ENCODE results near the gene PKP4. TPM values are rescaled to one million over a fixed set of nuclear protein-coding genes. Genes with fewer than 3 reads are reported as not detected.

The PKP4 gene
- total RNA-seq, 1 experiment from 2014 or later, result 52.0 TPM

GRCh38 chr2:158509928-158510797 is 53.4 kb downstream of the PKP4 start:
- Histone ChIP-seq H3K18ac (ENCODE audit: insufficient read length, low read depth, low read length) (no peak overlapping the region), H3K14ac (ENCODE audit: insufficient read depth, low read length) (no peak overlapping the region), H3T11ph (ENCODE audit: low read length) (no peak overlapping the region), H3K27ac (ENCODE audit: insufficient read length, low read depth, low read length) (no peak overlapping the region), H2AK5ac (ENCODE audit: insufficient read length, low read length) (no peak overlapping the region), H3K27me3 (ENCODE audit: insufficient read depth, low read length) (no peaks in the 10 kb centered on the region), H3K9ac (ENCODE audit: extremely low read depth, insufficient read length, low read length) (no peak overlapping the region), H2BK20ac (ENCODE audit: low read depth, low read length, poor library complexity, severe bottlenecking) (no peak overlapping the region), H3K23me2 (ENCODE audit: insufficient read length, low read depth, low read length, poor library complexity, severe bottlenecking) (no peaks in the 10 kb centered on the region), H2BK12ac (ENCODE audit: insufficient read length, low read depth, low read length) (no peak overlapping the region), H3K4me1 (ENCODE audit: insufficient read depth, low read length) (peaks cover 11% of the 10 kb centered on the region; the same call in 1 of the 2 replicates), H2BK15ac (ENCODE audit: low read depth, low read length) (no peak overlapping the region), H3K56ac (ENCODE audit: insufficient read length, low read depth, low read length) (no peak overlapping the region), H4K5ac (ENCODE audit: insufficient read length, low read depth, low read length) (no peak overlapping the region), H2AFZ (ENCODE audit: low read length) (no peak overlapping the region), H3K4me2 (ENCODE audit: insufficient read depth, insufficient read length, low read length) (no peak overlapping the region), H3K4ac (ENCODE audit: low read depth, low read length) (no peak overlapping the region), H3K9me3 (ENCODE audit: control insufficient read depth, low read depth, low read length) (no peaks in the 10 kb centered on the region), H3K23ac (ENCODE audit: insufficient read length, low read depth, low read length) (no peak overlapping the region), H3K79me1 (ENCODE audit: insufficient read depth, low read depth, low read length, poor library complexity, severe bottlenecking) (peaks cover 7% of the 10 kb centered on the region), H3K79me2 (ENCODE audit: insufficient read depth, low read length) (peaks cover 12% of the 10 kb centered on the region; the same call in 1 of the 2 replicates), H2BK5ac (ENCODE audit: insufficient read length, low read length) (no peak overlapping the region), H4K8ac (replicated peaks; ENCODE audit: insufficient read length, low read depth, low read length) (no peak overlapping the region), H2BK120ac (ENCODE audit: low read depth, low read length, poor library complexity, severe bottlenecking) (no peak overlapping the region), H4K20me1 (ENCODE audit: control insufficient read depth, insufficient read depth, insufficient read length) (no peaks in the 10 kb centered on the region), H4K91ac (ENCODE audit: insufficient read length, low read depth, low read length) (no peak overlapping the region)
- peaks cover 0 to 5% (median 0%) of the 10 kb centered on the region in 3 experiments; a peak in 1 of 7 replicates for H3K36me3 Mint-ChIP-seq (ENCODE audit: insufficient read depth in 1 of 3, low read depth in 3 of 3)
- peaks cover 29 to 38% of the 10 kb centered on the region in 2 experiments for H3K4me1 Mint-ChIP-seq
- TF ChIP-seq, protein P1, sequence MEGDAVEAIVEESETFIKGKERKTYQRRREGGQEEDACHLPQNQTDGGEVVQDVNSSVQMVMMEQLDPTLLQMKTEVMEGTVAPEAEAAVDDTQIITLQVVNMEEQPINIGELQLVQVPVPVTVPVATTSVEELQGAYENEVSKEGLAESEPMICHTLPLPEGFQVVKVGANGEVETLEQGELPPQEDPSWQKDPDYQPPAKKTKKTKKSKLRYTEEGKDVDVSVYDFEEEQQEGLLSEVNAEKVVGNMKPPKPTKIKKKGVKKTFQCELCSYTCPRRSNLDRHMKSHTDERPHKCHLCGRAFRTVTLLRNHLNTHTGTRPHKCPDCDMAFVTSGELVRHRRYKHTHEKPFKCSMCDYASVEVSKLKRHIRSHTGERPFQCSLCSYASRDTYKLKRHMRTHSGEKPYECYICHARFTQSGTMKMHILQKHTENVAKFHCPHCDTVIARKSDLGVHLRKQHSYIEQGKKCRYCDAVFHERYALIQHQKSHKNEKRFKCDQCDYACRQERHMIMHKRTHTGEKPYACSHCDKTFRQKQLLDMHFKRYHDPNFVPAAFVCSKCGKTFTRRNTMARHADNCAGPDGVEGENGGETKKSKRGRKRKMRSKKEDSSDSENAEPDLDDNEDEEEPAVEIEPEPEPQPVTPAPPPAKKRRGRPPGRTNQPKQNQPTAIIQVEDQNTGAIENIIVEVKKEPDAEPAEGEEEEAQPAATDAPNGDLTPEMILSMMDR (conservative IDR thresholded peaks at IDR 0.05), result no peak
- no peaks in the 10 kb centered on the region for H3K27me3 Mint-ChIP-seq (ENCODE audit: low read depth)
- H3K9me3 Mint-ChIP-seq, result no peaks in the 10 kb centered on the region
- peak overlapping the region in 2 of 3 experiments; percentile 49 to 50; a peak in 3 of 7 replicates for H3K27ac Mint-ChIP-seq
- H3K4me3 Mint-ChIP-seq, result no peak overlapping the region
- DNase-seq, result no peak
- no CpG with 5 or more reads among the region's 2 CpGs for WGBS (ENCODE audit: extremely low coverage, insufficient read length, low lambda C conversion rate)
